Ascending aorta (tissue), 2 donors: ENCODE measurements around the gene SAV1. TPM values are rescaled to one million over a fixed set of nuclear protein-coding genes. Genes with fewer than 3 reads are reported as not detected.
"Not testable (repeated sequence)": the region's sequence is repeated elsewhere in the genome, so short reads cannot be mapped to it uniquely, and the experiment has no call there.

Experiments used
- DNase-seq, 2 donors: peaks; one replicate each; pipeline ENCODE4 v3.0.0-alpha.2; 2019; ENCODE audit warnings: low spot score in 2 of 2
- H3K27ac ChIP-seq, 2 donors: fragments of 200-600 bp; sonication (generic); one replicate each; pipeline ENCODE4 v1.5.1; 2016 to 2017; ENCODE audit warnings: mild to moderate bottlenecking in 1 of 2
- H3K27me3 ChIP-seq: fragments of 200-600 bp; sonication (generic); one replicate; pipeline ENCODE4 v1.5.1; 2017
- H3K36me3 ChIP-seq, 2 donors: fragments of 200-600 bp; sonication (generic); one replicate each; pipeline ENCODE4 v1.5.1; 2016
- H3K4me1 ChIP-seq, 2 donors: fragments of 200-600 bp; sonication (generic); one replicate each; pipeline ENCODE4 v1.5.1; 2016 to 2017; ENCODE audit warnings: mild to moderate bottlenecking in 1 of 2
- H3K4me3 ChIP-seq, 2 donors: fragments of 200-600 bp; sonication (generic); one replicate each; pipeline ENCODE4 v1.5.1; 2016 to 2017; ENCODE audit warnings: mild to moderate bottlenecking in 1 of 2
- H3K9me3 ChIP-seq, 2 donors: fragments of 200-600 bp; sonication (generic); one replicate each; pipeline ENCODE4 v1.5.1; 2016
- CTCF ChIP-seq, 3 experiments: fragments of 200-600 bp in 2 of 3; fragments of 450-650 bp in 1 of 3; sonication (generic) in 2 of 3; IDR thresholded peaks; one replicate each; pipeline ENCODE4 v1.5.1; 2016 to 2019; ENCODE audit warnings: antibody characterized with exemption in 3 of 3, mild to moderate bottlenecking in 1 of 3, moderate library complexity in 1 of 3
- intact Hi-C: fragments of 100-400 bp; cut with DNase I; formaldehyde crosslinking; loops from one replicate; pipeline ENCODE4 v1.15.1; 2023
- total RNA-seq: library from RNA; depleted of rRNA; stranded (reverse); fragments of >200 nt; gene quantifications from one replicate; pipeline ENCODE4 v1.1.0, GENCODE V29; 2016

Gene SAV1
- total RNA-seq, 1 donor from 2014 or later = 61.7 TPM

- Histone ChIP-seq H3K4me3 (no peak overlapping the region), H3K36me3 (peaks cover 4 to 20% of the 10 kb centered on the region in 2 donors), H3K9me3 (no peaks in the 10 kb centered on the region), H3K27me3 (no peaks in the 10 kb centered on the region), H3K4me1 (peaks cover 0 to 18% of the 10 kb centered on the region in 2 donors), H3K27ac (no peak overlapping the region)
- DNase-seq = no peak
- no peak for TF ChIP-seq CTCF (IDR thresholded peaks at IDR 0.05)
- intact Hi-C loops = no loop called here
Measured at GRCh38 chr14:50647753-50648152, 20.4 kb downstream of the SAV1 start.

DNA sequence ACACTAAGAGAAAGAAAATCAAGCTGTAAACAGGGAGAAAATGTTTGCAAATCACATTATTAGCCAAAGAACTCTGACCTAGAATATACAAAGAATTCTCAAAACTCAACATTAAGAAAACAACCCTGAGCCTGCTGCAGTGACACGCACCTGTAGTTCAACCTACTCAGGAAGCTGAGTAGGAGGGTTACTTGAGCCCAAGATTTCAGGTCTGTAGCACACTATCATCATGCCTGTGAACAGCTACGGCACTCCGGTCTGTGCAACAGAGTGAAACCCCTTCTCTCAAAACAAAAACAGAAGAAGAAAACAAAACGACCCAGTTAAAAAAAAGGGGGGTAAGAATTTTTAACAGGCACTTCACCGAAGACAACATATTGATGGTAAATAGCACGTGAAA lies 20.8 kb downstream of the SAV1 start:
- no peak overlapping the region for H3K27ac ChIP-seq
- peaks cover 4 to 23% of the 10 kb centered on the region in 2 donors for H3K36me3 ChIP-seq
- peaks cover 0 to 13% of the 10 kb centered on the region in 2 donors for H3K4me1 ChIP-seq
- no peak for DNase-seq
- intact Hi-C loops = no loop called here
- TF ChIP-seq CTCF (IDR thresholded peaks at IDR 0.05) = no peak
- H3K4me3 ChIP-seq = no peak overlapping the region
- H3K27me3 ChIP-seq = no peaks in the 10 kb centered on the region
- no peaks in the 10 kb centered on the region for H3K9me3 ChIP-seq

DNA sequence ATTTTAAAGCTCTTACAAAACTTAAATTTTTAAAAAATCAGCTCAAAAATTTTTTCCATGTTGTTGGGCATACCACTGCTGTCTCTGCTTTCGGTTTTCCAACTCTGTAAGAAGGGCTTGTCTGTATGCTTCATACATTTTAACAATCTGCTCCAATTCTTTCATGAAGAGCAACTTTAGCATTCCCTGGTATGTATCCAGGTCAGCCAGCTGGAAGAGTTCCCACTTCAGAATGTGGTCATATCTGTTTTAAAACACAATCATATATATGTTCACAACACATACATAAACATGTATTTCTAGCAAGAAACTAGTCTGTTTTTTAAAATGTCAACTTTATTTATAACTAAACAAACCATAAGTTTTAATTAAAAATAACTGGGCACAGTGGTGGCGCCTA lies 33.0 kb downstream of the SAV1 start:
- intact Hi-C loops = no loop called here
- no peak for DNase-seq

DNA sequence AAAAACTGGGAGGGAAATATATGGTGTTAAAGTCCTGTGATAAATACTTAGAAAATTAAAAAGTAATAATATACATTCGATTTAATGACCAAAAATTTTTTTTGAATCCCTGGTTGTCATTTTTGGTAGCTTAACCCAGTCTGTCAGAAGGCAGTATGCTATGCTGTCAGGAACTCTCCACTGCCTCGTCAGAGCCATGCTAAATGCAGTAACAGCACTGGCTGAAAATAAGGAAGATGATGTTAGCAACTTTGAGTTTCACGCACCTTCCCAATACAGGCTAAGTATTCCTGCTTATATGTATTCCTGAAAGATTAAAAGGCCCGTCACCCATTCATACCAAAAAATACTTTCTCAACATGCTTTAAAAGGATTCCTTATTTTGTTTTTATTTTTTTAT lies 34.2 kb downstream of the SAV1 start:
- intact Hi-C loops = no loop called here
- Histone ChIP-seq H3K27me3 (no peaks in the 10 kb centered on the region), H3K36me3 (peaks cover 0 to 31% of the 10 kb centered on the region in 2 donors), H3K4me1 (no peaks in the 10 kb centered on the region), H3K4me3 (no peak overlapping the region), H3K9me3 (no peaks in the 10 kb centered on the region), H3K27ac (no peak overlapping the region)
- TF ChIP-seq CTCF (IDR thresholded peaks at IDR 0.05) = no peak
- no peak for DNase-seq

More for the DNA sequence above, 33.0 kb downstream of the SAV1 start:
- Histone ChIP-seq H3K9me3 (no peaks in the 10 kb centered on the region), H3K4me3 (no peak overlapping the region), H3K27ac (no peak overlapping the region), H3K27me3 (no peaks in the 10 kb centered on the region), H3K4me1 (no peaks in the 10 kb centered on the region), H3K36me3 (peaks cover 6 to 31% of the 10 kb centered on the region in 2 donors)
- TF ChIP-seq CTCF (IDR thresholded peaks at IDR 0.05) = no peak

- intact Hi-C loops = no loop called here
- Histone ChIP-seq H3K9me3 (no peaks in the 10 kb centered on the region), H3K27ac (peak overlapping the region in 1 of 2 donors; percentile 30), H3K4me1 (no peaks in the 10 kb centered on the region), H3K36me3 (peaks cover 8 to 35% of the 10 kb centered on the region in 2 donors), H3K27me3 (no peaks in the 10 kb centered on the region), H3K4me3 (no peak overlapping the region)
- no peak for TF ChIP-seq CTCF (IDR thresholded peaks at IDR 0.05)
- no peak for DNase-seq
Measured at GRCh38 chr14:50631408-50631821, 36.7 kb downstream of the SAV1 start.

DNA sequence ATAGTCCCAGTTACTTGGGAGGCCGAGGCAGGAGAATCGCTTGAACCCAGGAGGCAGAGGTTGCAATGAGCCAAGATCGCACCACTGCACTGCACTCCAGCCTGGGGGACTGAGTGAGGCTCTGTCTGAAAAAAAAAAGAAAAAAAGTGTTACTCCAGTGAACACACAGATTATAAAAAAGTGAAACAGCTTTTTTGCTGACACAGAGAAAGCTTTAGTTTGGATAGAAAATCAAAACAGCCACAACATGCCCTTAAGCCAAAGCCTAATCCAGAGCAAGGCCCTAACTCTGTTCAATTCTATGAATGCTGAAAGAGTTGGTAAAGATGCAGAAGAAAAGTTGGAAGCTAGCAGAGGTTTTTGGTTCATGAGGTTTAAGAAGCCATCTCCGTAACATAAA lies 43.2 kb downstream of the SAV1 start:
- peaks cover 8 to 33% of the 10 kb centered on the region in 2 donors for H3K36me3 ChIP-seq
- H3K9me3 ChIP-seq, H3K4me1 ChIP-seq, H3K27me3 ChIP-seq, H3K4me3 ChIP-seq, H3K27ac ChIP-seq, DNase-seq: not testable (repeated sequence)
- intact Hi-C loops = loop anchor here (5.0 kb wide), 1 partner anchor 92 kb away; no protein-coding TSS in a partner anchor
